HepG2 (cell line): ENCODE measurements around the gene PDZD8. TPM values are rescaled to one million over a fixed set of nuclear protein-coding genes. Genes with fewer than 3 reads are reported as not detected.

ENCODE experiments used
- ATAC-seq: fragments of 200-7000 bp; cut with Tn5 transposase; 3 replicates; pipeline ENCODE4 v1.9.1; 2020; ENCODE audit warnings: mild to moderate bottlenecking, moderate library complexity
- BruUV-seq: library from RNA; stranded (reverse); fragments of 400-500 nt; replicated peaks from 2 replicates; lab custom pipeline; 2021; lab: Mats Ljungman, UMichigan
- CTCF ChIA-PET: fragments of 300-600 bp; formaldehyde crosslinking; extraction: SDS; loops from one replicate; lab custom pipeline; 2021; ENCODE audit warnings: low total read pairs, inconsistent platforms, low intra/inter-chr PET ratio; lab: Yijun Ruan, JAX
- POLR2A ChIA-PET: fragments of 350-600 bp; sonication (Branson Sonifier 250); formaldehyde crosslinking; loops from one replicate; lab custom pipeline; 2020; ENCODE audit warnings: antibody characterized with exemption, inconsistent platforms; lab: Yijun Ruan, JAX
- DNase-seq: peaks from one replicate; pipeline ENCODE4 v3.0.0-alpha.2; 2015; ENCODE audit warnings: low spot score
- FAIRE-seq: peaks from 3 replicates; lab custom pipeline; 2011; peaks lifted over from hg19 to GRCh38; lab: Jason Lieb, UNC
- H2AFZ ChIP-seq: one replicate; pipeline ENCODE4 v1.6.1; 2011; ENCODE audit warnings: low read length, inconsistent platforms
- H3K27ac ChIP-seq: fragments of 300-600 bp; 3 replicates; pipeline ENCODE4 v1.8.0; 2011; ENCODE audit warnings: mixed run types, mild to moderate bottlenecking, mixed read lengths, low read length, inconsistent platforms; ENCODE audit not compliant: insufficient read depth; ENCODE audit errors: extremely low read length
- H3K27me3 ChIP-seq, 2 experiments: fragments of 200-600 bp in 1 of 2; 2 replicates in 1 of 2; 3 replicates in 1 of 2; pipeline versions ENCODE4 v1.6.0 to v1.8.0; 2011; ENCODE audit warnings: low read length in 2 of 2, mild to moderate bottlenecking in 2 of 2, moderate library complexity in 2 of 2, inconsistent platforms in 1 of 2; ENCODE audit not compliant: insufficient read depth in 2 of 2, control insufficient read depth in 1 of 2
- H3K36me3 ChIP-seq, 2 experiments: fragments of 200-600 bp in 1 of 2; replicated peaks in 1 of 2; 2 replicates in 1 of 2; 3 replicates in 1 of 2; pipeline versions ENCODE4 v1.5.1 to v1.8.0; 2011; ENCODE audit warnings: low read length in 2 of 2, inconsistent platforms in 1 of 2; ENCODE audit not compliant: insufficient read depth in 2 of 2, control insufficient read depth in 1 of 2
- H3K4me1 ChIP-seq: 2 replicates; pipeline ENCODE4 v1.5.1; 2012; ENCODE audit warnings: low read length, inconsistent platforms; ENCODE audit not compliant: insufficient read depth
- H3K4me2 ChIP-seq: 2 replicates; pipeline ENCODE4 v1.6.0; 2011; ENCODE audit warnings: low read depth, low read length, inconsistent platforms
- H3K4me3 ChIP-seq, 3 experiments: fragments of 200-600 bp in 1 of 3; sonication (generic), shearing (Covaris generic) in 1 of 3; replicated peaks in 1 of 3; 2 replicates each; pipeline ENCODE4 v1.5.1; 2011 to 2016; ENCODE audit warnings: low read length in 3 of 3, inconsistent platforms in 2 of 3, low read depth in 2 of 3, mild to moderate bottlenecking in 2 of 3, control low read depth in 1 of 3, mixed read lengths in 1 of 3; ENCODE audit not compliant: insufficient read depth in 1 of 3
- H3K79me2 ChIP-seq: one replicate; pipeline ENCODE4 v1.6.1; 2011; ENCODE audit warnings: low read length, inconsistent platforms; ENCODE audit not compliant: insufficient read depth
- H3K9ac ChIP-seq: 2 replicates; pipeline ENCODE4 v1.6.0; 2011; ENCODE audit warnings: mild to moderate bottlenecking, low read depth, low read length, inconsistent platforms; ENCODE audit not compliant: insufficient read depth
- H3K9me3 ChIP-seq: 2 replicates; pipeline ENCODE4 v1.5.1; 2012; ENCODE audit warnings: mild to moderate bottlenecking, low read length
- H4K20me1 ChIP-seq: 2 replicates; pipeline ENCODE4 v1.6.0; 2011; ENCODE audit warnings: inconsistent platforms, mild to moderate bottlenecking, low read length, moderate library complexity; ENCODE audit not compliant: insufficient read depth
- AFF4 ChIP-seq: sonication (generic); formaldehyde crosslinking; IDR thresholded peaks from 2 replicates; pipeline ENCODE4 v1.4.0; 2020; ENCODE audit warnings: missing genetic modification reagents
- FOXA3 ChIP-seq: IDR thresholded peaks from 2 replicates; pipeline ENCODE4 v1.6.1; 2016; ENCODE audit warnings: missing genetic modification reagents, missing compliant biosample characterization
- NFE2L1 ChIP-seq: sonication (generic); formaldehyde crosslinking; IDR thresholded peaks from 2 replicates; pipeline ENCODE4 v1.4.0; 2020; ENCODE audit warnings: missing genetic modification reagents, mild to moderate bottlenecking, borderline replicate concordance
- PHF20 ChIP-seq: sonication (generic); formaldehyde crosslinking; IDR thresholded peaks from 2 replicates; pipeline ENCODE4 v1.5.0; 2020; ENCODE audit warnings: mild to moderate bottlenecking, missing genetic modification reagents
- PITX1 ChIP-seq: sonication (generic); formaldehyde crosslinking; IDR thresholded peaks from 2 replicates; pipeline ENCODE4 v1.5.1; 2020; ENCODE audit warnings: mild to moderate bottlenecking, missing genetic modification reagents
- TBL1XR1 ChIP-seq: fragments of 150-350 bp; IDR thresholded peaks from 2 replicates; pipeline ENCODE4 v1.6.1; 2014; ENCODE audit warnings: borderline replicate concordance, low read length; ENCODE audit not compliant: partially characterized antibody
- ZGPAT ChIP-seq: IDR thresholded peaks from 2 replicates; pipeline ENCODE4 v1.6.1; 2016; ENCODE audit warnings: mild to moderate bottlenecking
- ZNF558 ChIP-seq: sonication (generic); formaldehyde crosslinking; IDR thresholded peaks from 2 replicates; pipeline ENCODE4 v1.9.0; 2022; ENCODE audit warnings: mild to moderate bottlenecking, missing genetic modification reagents, borderline replicate concordance
- WGBS: methylation state at CpG from one replicate; pipeline ENCODE4 v1.1.6; 2017; ENCODE audit warnings: low lambda C conversion rate; 5-methylcytosine and 5-hydroxymethylcytosine counted together
- in situ Hi-C: cut with HindIII; loops from 2 replicates; pipeline ENCODE4 v1.10.0; 2017; ENCODE audit warnings: low pct_unique_long_range_greater_than_20kb; ENCODE audit not compliant: extremely low pct_ligation_motif_present
- intact Hi-C: fragments of 100-400 bp; cut with micrococcal nuclease; formaldehyde crosslinking; loops from one replicate; pipeline ENCODE4 v1.10.0; 2022; ENCODE audit not compliant: unreplicated experiment
- polyA plus RNA-seq, 8 experiments: library from polyadenylated mRNA; depleted of rRNA in 3 of 8; stranded (reverse) in 7 of 8; unstranded in 1 of 8; fragments of >200 nt; fragmentation: Illumina TruSeq in 4 of 8; extraction: Trizol in 4 of 8; gene quantifications; 2 replicates each; pipeline versions ENCODE4 v1.2.1 to v1.2.3, GENCODE V29; 2011 to 2016; ENCODE audit warnings: low read depth in 4 of 8, missing spikeins in 1 of 8, mixed read lengths in 1 of 8; ENCODE audit not compliant: insufficient read depth in 1 of 8
- total RNA-seq, 5 experiments: library from RNA; depleted of rRNA; stranded (reverse); fragments of >200 nt; fragmentation: Illumina TruSeq; extraction: Trizol; gene quantifications; 2 replicates each; pipeline ENCODE4 v1.2.3, GENCODE V29; 2016; ENCODE audit warnings: low read depth in 1 of 5

PDZD8 gene
- total and polyA plus RNA-seq, 2 of the 13 experiments (the other 11 are each of a cell fraction or from before 2014, with no cell fraction given) = 11.2 to 32.0 TPM

DNA sequence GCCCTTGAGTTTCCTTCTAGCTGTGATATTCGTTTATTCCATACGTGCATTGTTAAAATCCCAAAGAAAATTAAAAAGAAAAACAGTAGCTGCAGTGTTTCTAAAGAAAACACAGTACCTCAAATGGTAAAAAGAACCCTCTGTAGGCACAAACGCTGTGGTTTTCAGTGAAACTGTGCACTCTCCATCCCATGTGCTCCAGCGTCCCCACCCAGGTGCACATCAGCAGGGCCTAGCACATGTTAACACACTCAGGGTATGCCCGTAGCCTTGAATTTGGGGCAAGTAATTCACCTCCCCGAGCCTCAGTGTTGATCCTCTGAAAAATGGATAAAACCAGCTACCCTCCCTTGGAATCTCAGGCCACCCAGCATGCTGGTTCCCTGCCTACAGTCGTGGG lies 124.8 kb downstream of the PDZD8 start (continued):
- TF ChIP-seq ZGPAT = no peak

GRCh38 chr10:117249493-117250093 lies 125.6 kb downstream of the PDZD8 start:
- ChIA-PET POLR2A (no interaction called here), CTCF (no interaction called here)
- no peaks in the 10 kb centered on the region for H3K36me3 ChIP-seq
- no TSS peak for BruUV-seq
- peaks cover 9% of the 10 kb centered on the region for H3K4me1 ChIP-seq
- H3K4me3 ChIP-seq = no peak overlapping the region
- no peak overlapping the region for H3K4me2 ChIP-seq
- in situ Hi-C loops (no loop called here), intact Hi-C loops (no loop called here)
- no peak overlapping the region for H2AFZ ChIP-seq
- no peaks in the 10 kb centered on the region for H3K9me3 ChIP-seq
- no peak overlapping the region for H3K9ac ChIP-seq
- no peak for ATAC-seq
- H3K79me2 ChIP-seq = no peaks in the 10 kb centered on the region
- FAIRE-seq = no peak
- H4K20me1 ChIP-seq = no peaks in the 10 kb centered on the region
- no peak overlapping the region for H3K27ac ChIP-seq
- 24% methylated on average over 6 of the region's 6 CpGs for WGBS
- peaks cover 3 to 45% of the 10 kb centered on the region in 2 experiments for H3K27me3 ChIP-seq
- TF ChIP-seq FOXA3 (CRISPR knock-in tag) (no peak), ZNF558 (CRISPR knock-in tag) (no peak)
- no peak for DNase-seq

DNA sequence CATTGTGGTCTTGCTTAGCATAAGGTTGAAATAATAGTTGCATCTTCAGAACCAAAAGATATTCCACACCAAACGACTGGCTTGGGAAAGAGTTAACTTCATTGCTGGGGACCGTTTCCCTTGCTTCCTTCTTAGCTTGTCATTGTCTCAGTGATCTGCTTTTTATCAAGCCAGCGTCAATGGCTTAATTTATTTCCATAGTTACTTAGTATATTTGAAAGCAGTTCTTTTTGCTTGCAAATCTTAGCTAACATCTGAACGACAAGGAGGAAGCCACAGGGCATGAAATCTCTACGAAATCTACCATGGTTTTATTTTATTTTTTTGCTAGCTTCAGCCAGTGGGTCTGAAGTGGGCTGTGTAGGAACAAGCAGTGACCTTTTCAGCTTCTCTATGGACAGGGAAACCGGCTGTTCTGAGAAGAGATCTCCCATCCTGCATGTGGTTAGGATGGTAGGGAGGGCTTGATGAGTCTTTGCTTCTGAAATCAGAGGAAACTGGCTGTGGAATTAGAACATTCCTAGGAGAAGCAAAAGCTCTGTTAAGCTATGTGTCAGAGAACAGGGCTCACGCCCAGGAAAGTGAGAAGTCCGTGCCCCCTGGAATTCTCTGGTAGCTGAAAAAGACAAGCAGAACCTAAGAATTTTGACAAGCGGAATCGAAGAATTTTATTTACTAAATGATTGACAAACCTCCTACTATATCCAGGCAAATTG lies 126.3 kb downstream of the PDZD8 start:
- H3K4me2 ChIP-seq = no peak overlapping the region
- no peak overlapping the region for H3K27ac ChIP-seq
- BruUV-seq = no TSS peak
- POLR2A ChIA-PET = no interaction called here
- DNase-seq = no peak
- no peak overlapping the region for H3K9ac ChIP-seq
- no peak for ATAC-seq
- H3K79me2 ChIP-seq = no peaks in the 10 kb centered on the region
- H2AFZ ChIP-seq = no peak overlapping the region
- H3K9me3 ChIP-seq = no peaks in the 10 kb centered on the region
- in situ Hi-C loops = no loop called here
- CTCF ChIA-PET = no interaction called here
- H3K27me3 ChIP-seq = peaks cover 5 to 50% of the 10 kb centered on the region in 2 experiments
- no peak overlapping the region for H3K4me3 ChIP-seq
- WGBS = 27% methylated on average over 10 of the region's 10 CpGs
- no peaks in the 10 kb centered on the region for H4K20me1 ChIP-seq
- FAIRE-seq = no peak
- H3K4me1 ChIP-seq = peaks cover 4% of the 10 kb centered on the region; the same call in 1 of the 2 replicates
- no peaks in the 10 kb centered on the region for H3K36me3 ChIP-seq
- intact Hi-C loops = no loop called here
- TF ChIP-seq PITX1 (CRISPR knock-in tag) (no peak), AFF4 (CRISPR knock-in tag) (no peak), PHF20 (no peak), NFE2L1 (CRISPR knock-in tag) (no peak), TBL1XR1 (no peak)
